HG03439 (cell line): ENCODE results near the gene KRTAP19-1.
"Not testable (repeated sequence)": the region's sequence is repeated elsewhere in the genome, so short reads cannot be mapped to it uniquely, and the experiment has no call there.

Experiments used
- ATAC-seq: cut with Tn5 transposase; IDR thresholded peaks from one replicate; pipeline ENCODE4 v1.9.1; 2021; ENCODE audit warnings: mild to moderate bottlenecking, moderate library complexity; ENCODE audit not compliant: unreplicated experiment

Gene KRTAP19-1

GRCh38 chr21:30480145-30480544 lies at the start of gene KRTAP19-1:
Gene KRTAP19-1 (minus strand): TSS chr21:30480367. CDS start chr21:30480317, 50 bp downstream.
- no peak for ATAC-seq

DNA sequence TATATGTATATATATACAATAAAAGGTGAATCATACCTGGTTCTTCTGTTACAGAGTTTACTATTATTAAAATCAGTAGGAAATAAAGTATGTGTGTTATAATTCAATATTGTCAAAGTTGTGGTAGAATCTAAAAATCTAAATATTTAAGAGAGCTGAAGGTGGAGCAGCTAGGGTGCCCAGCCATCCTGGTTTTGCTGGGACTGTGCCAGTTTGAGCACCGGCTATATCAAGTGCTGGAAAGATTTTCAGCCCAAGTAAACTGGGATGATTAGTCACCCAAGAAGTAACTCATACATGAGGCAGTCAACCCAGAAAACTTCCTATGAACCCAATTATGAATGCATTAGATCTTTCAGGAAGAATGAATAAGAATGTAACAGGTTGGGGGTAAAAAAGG lies 38.7 kb upstream of the KRTAP19-1 start:
- no peak for ATAC-seq

DNA sequence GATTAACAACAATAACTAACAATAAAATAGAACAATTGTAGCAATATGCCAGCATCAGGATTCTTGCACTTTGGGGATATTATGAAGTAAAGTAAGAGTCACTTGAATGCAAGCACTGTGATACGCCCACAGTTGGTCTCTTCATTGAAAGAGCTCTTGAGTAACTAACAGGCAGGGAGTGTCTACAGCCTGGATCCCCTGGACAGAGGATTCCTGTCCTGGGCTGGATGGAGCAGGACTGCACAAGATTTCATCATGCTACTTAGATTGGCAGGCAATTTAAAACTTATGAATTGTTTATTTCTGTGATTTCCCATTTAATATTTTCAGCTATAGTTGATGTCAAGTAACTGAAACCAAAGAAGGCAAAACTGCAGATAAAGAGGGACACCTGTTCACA lies 35.5 kb upstream of the KRTAP19-1 start:
- ATAC-seq, result no peak

DNA sequence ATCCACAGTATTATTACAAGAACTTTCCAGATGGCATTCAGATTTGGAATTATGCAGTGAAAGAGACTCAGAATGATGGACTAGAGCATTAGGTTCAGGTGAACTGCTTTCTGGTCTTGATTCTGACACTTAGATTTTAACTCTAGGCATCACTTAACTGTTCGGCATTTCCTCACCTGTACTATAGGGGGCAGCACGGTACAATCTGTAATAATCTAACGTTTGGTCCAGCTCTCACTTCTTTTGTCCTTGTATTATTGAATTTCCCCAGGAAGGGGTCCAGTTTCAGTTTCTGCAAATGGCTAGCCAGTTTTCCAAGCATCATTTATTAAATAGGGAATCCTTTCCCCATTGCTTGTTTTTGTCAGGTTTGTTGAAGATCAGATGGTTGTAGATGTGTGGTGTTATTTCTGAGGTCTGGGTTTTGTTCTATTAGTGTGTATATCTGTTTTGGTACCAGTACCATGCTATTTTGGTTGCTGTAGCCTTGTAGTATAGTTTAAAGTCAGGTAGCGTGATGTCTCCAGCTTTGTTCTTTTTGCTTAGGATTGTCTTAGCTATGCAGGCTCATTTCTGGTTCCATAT lies 25.5 kb upstream of the KRTAP19-1 start:
- not testable (repeated sequence) for ATAC-seq

DNA sequence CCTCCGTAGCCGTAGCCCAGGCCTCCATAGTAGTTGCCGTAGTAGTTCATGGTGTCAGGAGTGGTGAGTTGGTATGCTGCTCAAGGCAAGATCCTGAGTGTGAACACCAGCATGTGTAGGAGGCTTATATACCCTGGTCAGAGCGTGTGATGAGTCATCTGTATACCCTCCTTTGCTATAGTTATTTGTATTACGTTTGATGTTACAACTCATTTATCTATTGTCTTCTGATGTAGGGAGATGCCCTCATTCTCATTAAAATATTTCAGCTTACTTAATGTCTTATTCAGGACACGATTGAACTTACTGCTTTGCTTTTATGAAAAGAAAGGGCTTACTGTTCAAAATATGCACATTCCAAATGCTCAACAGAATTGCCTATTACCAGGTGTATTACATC lies 21.9 kb upstream of the KRTAP19-1 start, which contains the start of gene KRTAP19-5:
Gene KRTAP19-5, minus strand, starts transcription at position 101 of the 400 bp plus-strand sequence. Its CDS starts 51 bp downstream, at position 50.
- ATAC-seq, result no peak

- no peak for ATAC-seq
Observed at GRCh38 chr21:30497065-30497464, 16.9 kb upstream of the KRTAP19-1 start, which contains the start of gene KRTAP19-4. Gene KRTAP19-4 (minus strand): TSS chr21:30497165. CDS start chr21:30497110, 55 bp downstream.

DNA sequence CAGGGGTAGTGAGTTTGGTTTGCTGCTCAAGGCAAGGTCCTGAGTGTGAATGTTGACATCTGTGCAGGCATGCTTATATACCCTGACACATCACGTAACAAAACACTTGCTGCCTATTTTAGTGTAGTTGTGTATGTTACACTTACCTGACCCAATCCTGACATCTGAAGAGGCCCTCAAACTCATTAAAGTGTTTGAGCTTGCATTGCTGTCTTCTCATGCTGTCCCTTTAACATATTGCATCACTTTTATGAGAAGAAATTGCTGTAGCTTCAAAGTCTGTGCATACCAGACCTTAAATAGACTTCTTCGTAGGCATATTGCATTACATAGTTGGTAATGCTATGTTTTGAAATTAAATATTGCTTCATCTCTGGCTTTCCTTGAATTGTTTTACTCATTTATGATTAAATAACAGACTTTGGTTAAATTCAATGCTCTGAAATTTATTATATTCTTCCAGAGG lies 11.8 kb upstream of the KRTAP19-1 start, which contains the start of gene KRTAP19-3:
Gene KRTAP19-3, minus strand, starts transcription at position 51 of the 466 bp plus-strand sequence. CDS start 56 bp downstream, outside the sequence.
- ATAC-seq, result no peak

- no peak for ATAC-seq
Observed at GRCh38 chr21:30487336-30487735, 7.2 kb upstream of the KRTAP19-1 start, which contains the start of gene KRTAP19-2. Gene KRTAP19-2 (minus strand): TSS chr21:30487436. CDS start chr21:30487348, 88 bp downstream.

GRCh38 chr21:30486180-30486579 lies 6.0 kb upstream of the KRTAP19-1 start:
- no peak for ATAC-seq

DNA sequence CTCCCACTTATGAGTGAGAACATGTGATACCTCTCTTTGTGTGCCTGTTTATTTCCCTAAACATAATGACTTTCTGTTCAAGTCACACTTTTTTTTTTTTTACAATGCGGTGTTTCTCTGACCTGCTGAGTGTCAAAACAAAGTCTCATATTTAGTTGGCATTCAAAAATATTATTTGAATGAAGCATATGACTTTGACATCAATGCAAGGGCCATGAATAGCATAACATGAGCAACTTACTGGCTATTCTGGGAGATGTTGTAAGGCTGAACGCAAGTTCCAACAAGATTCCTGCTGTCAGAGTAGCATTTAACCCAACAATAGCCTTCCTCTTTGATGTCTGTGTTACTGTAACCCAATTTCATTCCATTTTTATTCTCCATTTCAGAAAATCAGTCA lies 2.0 kb upstream of the KRTAP19-1 start:
- ATAC-seq, result no peak

- ATAC-seq, result no peak
Observed at GRCh38 chr21:30479259-30479658, 908 bp downstream of the KRTAP19-1 start.

DNA sequence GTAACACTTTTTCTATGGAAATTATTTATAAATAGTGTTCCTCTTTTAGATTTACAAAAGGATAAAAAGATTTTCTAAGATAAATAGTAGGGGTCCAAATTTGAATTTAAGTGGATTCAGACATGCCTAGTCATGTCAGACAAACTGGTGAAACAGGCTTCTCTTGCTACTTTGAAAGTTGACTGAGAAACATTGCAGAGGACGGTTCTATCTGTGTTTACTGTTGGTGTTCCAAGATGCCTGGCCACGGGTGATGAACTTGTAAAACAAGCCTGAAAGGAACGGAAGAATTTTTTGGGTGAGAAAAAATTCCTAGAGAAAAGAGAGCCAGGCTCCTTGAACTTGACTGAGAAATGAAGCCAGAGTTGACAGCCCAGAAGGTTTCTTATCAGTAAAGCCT lies 2.2 kb downstream of the KRTAP19-1 start:
- no peak for ATAC-seq

DNA sequence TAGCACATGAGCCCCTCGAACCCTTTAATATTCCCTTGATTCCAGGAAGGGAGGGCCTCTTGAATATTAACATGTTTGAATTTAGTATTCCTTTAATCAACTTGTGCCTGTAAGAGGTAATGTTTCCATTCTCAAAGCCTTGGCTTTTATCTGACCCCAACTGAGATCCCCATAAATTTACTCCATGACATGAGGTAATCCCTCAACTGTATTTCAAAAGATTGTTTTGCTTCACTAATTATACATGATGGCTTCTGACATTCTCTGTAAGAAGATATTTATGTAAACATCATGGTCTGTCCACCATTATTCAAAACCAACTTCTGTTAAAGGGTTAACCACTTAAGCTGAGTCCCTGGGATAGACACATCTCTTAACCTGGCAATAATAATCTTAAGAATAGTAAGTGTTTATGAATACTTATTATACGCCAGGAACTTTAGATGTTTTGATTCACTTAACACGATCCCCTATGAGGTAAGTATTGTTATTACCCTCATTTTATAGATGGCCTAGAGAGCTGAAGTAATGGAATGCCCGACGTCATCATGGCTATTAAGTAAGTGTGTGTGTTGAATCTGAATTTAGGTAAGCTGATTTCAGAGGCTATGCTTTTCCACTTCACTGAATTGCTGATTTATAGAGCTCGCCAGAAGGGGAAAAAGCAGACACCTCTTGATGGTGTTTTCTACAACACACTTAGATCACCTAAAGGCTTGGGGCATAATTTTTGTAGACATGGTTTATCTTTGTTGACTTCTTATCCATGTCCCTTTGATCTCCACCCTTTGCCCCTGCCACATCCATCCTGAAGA lies 11.1 kb downstream of the KRTAP19-1 start:
- ATAC-seq, result no peak

GRCh38 chr21:30463713-30464112 lies 16.5 kb downstream of the KRTAP19-1 start:
- no peak for ATAC-seq

GRCh38 chr21:30448514-30448913 lies 31.7 kb downstream of the KRTAP19-1 start:
- no peak for ATAC-seq

GRCh38 chr21:30447056-30447455 lies 33.1 kb downstream of the KRTAP19-1 start:
- no peak for ATAC-seq

DNA sequence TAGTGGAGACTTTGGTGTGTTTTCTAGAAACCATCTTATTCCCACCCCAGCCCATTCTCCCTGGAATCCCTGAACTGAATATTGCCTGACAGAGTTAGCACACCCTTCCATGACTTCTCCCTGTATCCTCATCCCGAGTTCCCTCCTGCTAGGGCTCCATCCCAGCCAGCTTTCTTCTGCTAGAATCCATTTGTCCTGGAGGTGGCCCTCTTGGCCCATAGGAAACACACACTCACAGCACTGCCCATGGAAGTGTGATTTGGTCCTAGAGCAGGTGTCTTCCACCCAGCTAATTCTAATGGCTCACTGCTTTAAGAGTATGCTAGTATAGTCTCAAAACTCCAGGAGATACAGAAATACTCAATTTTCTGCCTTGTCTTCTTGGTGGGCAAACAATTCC lies 36.0 kb downstream of the KRTAP19-1 start:
- no peak for ATAC-seq

DNA sequence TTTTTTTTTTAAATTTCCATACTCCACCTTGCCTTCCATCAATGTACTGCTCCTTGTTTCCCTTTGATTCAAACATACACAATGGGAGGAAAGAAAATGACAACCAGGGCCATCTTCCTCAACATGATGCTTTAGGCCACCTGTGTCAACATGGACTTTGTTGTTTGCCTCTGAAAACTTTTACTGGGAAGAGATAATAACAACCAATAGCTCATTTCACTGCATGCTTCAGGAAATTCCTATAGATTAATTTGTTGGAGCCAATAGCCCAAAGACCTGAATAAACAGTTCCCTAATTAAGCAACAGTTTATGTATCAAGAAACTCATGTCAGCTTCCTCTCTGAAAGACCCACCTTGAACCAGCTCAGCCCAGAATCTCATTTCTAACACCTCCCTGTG lies 36.9 kb downstream of the KRTAP19-1 start:
- ATAC-seq, result no peak

DNA sequence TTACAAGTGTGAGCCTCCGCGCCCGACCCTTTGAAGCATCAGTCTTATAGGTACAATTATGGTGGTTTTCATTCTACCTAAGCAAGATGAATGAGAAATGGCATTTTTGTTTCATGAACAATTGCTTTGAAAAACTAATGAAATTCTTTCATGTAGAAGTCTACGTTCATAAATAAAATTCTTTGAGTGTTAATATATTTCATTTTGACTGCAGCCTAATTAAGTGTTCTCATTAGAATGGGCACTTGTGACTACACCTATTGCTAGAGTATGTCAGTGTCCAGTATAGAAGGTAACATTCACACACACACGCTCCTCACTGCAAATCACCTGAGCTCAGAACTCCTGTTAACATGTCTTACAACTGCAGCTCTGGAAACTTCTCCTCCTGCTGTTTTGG lies 40.2 kb downstream of the KRTAP19-1 start, which contains the start of gene KRTAP15-1:
Gene KRTAP15-1, plus strand, starts transcription at position 301 of the 400 bp plus-strand sequence. Its CDS starts 53 bp downstream, at position 354.
- no peak for ATAC-seq

DNA sequence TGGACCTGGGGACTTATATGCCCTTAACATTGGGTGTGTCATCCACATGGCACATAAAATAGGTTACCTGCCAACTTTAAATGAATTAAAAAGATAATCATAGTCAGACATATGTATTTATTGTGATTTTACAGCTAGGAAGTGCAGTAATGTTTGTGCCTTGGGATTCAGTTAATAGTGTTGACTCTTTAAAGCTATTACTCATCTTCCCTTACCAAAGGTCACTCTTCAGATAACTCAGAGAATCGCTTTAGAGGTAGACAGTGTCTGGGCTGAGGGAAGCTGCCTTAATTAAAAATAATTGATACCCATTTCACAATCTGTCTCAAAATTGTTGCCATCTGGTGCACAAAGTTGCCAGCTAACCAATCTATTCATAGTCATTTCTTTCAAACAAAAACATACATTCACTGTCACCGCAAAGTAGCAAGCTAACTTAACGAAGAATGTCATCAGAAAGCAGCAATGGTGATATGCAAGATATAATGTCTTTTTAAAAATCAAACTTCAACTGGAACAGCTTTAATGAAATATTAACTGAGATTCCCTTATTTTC lies 43.1 kb downstream of the KRTAP19-1 start:
- no peak for ATAC-seq

DNA sequence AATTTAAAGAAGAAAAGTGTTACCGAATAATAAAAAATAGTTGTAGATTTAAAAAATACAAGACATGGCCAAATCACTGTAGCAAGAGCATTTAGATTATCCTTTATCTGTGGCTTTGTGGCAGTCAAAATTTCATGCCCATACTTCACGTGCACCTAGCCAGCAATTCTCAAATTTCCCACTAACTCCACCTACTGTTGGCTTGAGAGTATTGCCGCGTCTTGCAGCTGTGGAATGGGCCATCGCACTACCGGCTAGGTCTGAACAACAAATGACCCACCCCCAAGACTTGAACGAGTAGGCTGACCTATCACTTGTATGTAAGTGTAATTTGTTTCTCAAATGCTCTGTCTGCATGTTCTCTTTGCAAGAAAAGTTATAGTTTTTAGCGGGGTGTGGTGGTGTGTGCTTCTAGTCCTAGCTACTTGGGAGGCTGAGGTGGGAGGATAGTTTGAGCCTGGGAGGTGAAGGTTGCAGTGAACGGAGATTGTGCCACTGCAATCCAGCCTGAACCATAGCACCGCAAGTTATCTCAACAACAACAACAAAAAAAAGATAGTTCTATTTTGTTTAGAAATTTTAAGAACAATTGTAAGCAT lies 46.0 kb downstream of the KRTAP19-1 start:
- ATAC-seq, result no peak
